Panc1 (cell line): ENCODE measurements around the gene TRIM54. TPM values are rescaled to one million over a fixed set of nuclear protein-coding genes. Genes with fewer than 3 reads are reported as not detected.

Experiments
- ATAC-seq: fragments of 200-7000 bp; cut with Tn5 transposase; 2 replicates; pipeline ENCODE4 v1.9.1; 2020; ENCODE audit warnings: mild to moderate bottlenecking, moderate library complexity
- BruUV-seq: library from RNA; stranded (reverse); fragments of 400-500 nt; replicated peaks from 2 replicates; lab custom pipeline; 2021; lab: Mats Ljungman, UMichigan
- CTCF ChIA-PET: fragments of 300-600 bp; sonication (Branson Sonifier 250); formaldehyde crosslinking; loops from one replicate; lab custom pipeline; 2022; ENCODE audit warnings: antibody characterized with exemption; lab: Charles Lee
- POLR2A ChIA-PET: fragments of 300-600 bp; sonication (Branson Sonifier 250); formaldehyde crosslinking; loops from one replicate; lab custom pipeline; 2022; ENCODE audit warnings: antibody characterized with exemption; lab: Charles Lee
- DNase-seq: peaks from one replicate; pipeline ENCODE4 v3.0.0-alpha.2; 2010; ENCODE audit warnings: low read depth, low spot score
- H3K27ac ChIP-seq: 2 replicates; pipeline ENCODE4 v1.5.1; 2011; ENCODE audit warnings: mild to moderate bottlenecking, low read length, inconsistent platforms
- H3K27me3 ChIP-seq: fragments of 200-500 bp; sonication (Bioruptor generic); 2 replicates; pipeline ENCODE4 v1.6.0; 2014; ENCODE audit warnings: low read length, inconsistent platforms; ENCODE audit not compliant: control insufficient read depth, insufficient read depth
- H3K36me3 ChIP-seq: fragments of 200-500 bp; sonication (Bioruptor generic); 2 replicates; pipeline ENCODE4 v1.5.1; 2014; ENCODE audit warnings: inconsistent platforms, mild to moderate bottlenecking, low read length, moderate library complexity; ENCODE audit not compliant: control insufficient read depth, insufficient read depth
- H3K4me1 ChIP-seq: 2 replicates; pipeline ENCODE4 v1.5.1; 2011; ENCODE audit warnings: inconsistent platforms, mild to moderate bottlenecking, low read length, moderate library complexity; ENCODE audit not compliant: control insufficient read depth, insufficient read depth
- H3K4me3 ChIP-seq, 2 experiments: 2 replicates each; pipeline ENCODE4 v1.5.1; 2011 to 2012; ENCODE audit warnings: low read depth in 2 of 2, low read length in 2 of 2, mild to moderate bottlenecking in 2 of 2, inconsistent platforms in 1 of 2, moderate library complexity in 1 of 2
- H3K9me3 ChIP-seq: fragments of 200-500 bp; sonication (Bioruptor generic); 2 replicates; pipeline ENCODE4 v1.5.1; 2014; ENCODE audit warnings: low read depth, mild to moderate bottlenecking, inconsistent platforms, low read length, moderate library complexity; ENCODE audit not compliant: control insufficient read depth, insufficient read depth
- POLR2AphosphoS5 ChIP-seq: IDR thresholded peaks from 2 replicates; pipeline ENCODE4 v1.6.1; 2012; ENCODE audit warnings: mild to moderate bottlenecking, low read depth, low read length, moderate library complexity
- SIN3A ChIP-seq: IDR thresholded peaks from 2 replicates; pipeline ENCODE4 v1.6.1; 2012; ENCODE audit warnings: low read depth, mild to moderate bottlenecking, low read length, moderate library complexity, borderline replicate concordance; ENCODE audit not compliant: insufficient read depth
- TCF7L2 ChIP-seq: IDR thresholded peaks from 2 replicates; pipeline ENCODE4 v1.6.1; 2011; ENCODE audit warnings: mild to moderate bottlenecking, low read depth, low read length, inconsistent platforms
- in situ Hi-C: cut with HindIII; loops from 2 replicates; pipeline ENCODE4 v1.10.0; 2016; ENCODE audit warnings: low sequenced_read_pairs, low pct_unique_long_range_greater_than_20kb
- intact Hi-C: fragments of 100-400 bp; cut with micrococcal nuclease; formaldehyde crosslinking; loops from one replicate; pipeline ENCODE4 v1.10.0; 2022; ENCODE audit not compliant: unreplicated experiment
- total RNA-seq: library from RNA; stranded (reverse); gene quantifications from one replicate; pipeline ENCODE4 v1.2.1, GENCODE V29; 2021; ENCODE audit not compliant: unreplicated experiment
- TF ChIP-seq, protein P1 (sequence below), 2 experiments: IDR thresholded peaks; 2 replicates each; pipeline ENCODE4 v1.6.1; 2011 to 2012; ENCODE audit warnings: low read depth in 2 of 2, control low read depth in 1 of 2, low read length in 1 of 2, mild to moderate bottlenecking in 1 of 2, moderate library complexity in 1 of 2; ENCODE audit not compliant: insufficient read depth in 1 of 2
- TF ChIP-seq, protein P2 (sequence below): fragments of 450-650 bp; IDR thresholded peaks from 2 replicates; pipeline ENCODE4 v1.5.1; 2017; ENCODE audit warnings: mild to moderate bottlenecking

Gene TRIM54
- total RNA-seq, 1 experiment from 2014 or later: 0.21 TPM

DNA sequence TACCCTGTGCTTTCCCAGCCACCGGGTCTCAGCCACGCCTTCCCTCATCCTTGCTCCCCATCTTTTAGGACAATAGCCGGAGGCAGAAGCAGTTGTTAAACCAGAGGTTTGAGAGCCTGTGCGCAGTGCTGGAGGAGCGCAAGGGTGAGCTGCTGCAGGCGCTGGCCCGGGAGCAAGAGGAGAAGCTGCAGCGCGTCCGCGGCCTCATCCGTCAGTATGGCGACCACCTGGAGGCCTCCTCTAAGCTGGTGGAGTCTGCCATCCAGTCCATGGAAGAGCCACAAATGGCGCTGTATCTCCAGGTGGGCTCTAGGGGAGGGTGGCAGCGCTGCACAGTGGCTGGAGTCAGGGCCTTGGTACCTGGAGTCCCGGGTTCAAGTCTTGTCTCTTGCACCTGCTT, 23.3 kb downstream of the TRIM54 start:
- ATAC-seq: no peak
- Histone ChIP-seq H3K27me3 (no peaks in the 10 kb centered on the region), H3K9me3 (no peaks in the 10 kb centered on the region), H3K27ac (no peak overlapping the region), H3K4me1 (no peaks in the 10 kb centered on the region), H3K4me3 (no peak overlapping the region), H3K36me3 (no peaks in the 10 kb centered on the region)
- TF ChIP-seq SIN3A (no peak), TCF7L2 (no peak), POLR2AphosphoS5 (no peak)
- TF ChIP-seq, protein P1, sequence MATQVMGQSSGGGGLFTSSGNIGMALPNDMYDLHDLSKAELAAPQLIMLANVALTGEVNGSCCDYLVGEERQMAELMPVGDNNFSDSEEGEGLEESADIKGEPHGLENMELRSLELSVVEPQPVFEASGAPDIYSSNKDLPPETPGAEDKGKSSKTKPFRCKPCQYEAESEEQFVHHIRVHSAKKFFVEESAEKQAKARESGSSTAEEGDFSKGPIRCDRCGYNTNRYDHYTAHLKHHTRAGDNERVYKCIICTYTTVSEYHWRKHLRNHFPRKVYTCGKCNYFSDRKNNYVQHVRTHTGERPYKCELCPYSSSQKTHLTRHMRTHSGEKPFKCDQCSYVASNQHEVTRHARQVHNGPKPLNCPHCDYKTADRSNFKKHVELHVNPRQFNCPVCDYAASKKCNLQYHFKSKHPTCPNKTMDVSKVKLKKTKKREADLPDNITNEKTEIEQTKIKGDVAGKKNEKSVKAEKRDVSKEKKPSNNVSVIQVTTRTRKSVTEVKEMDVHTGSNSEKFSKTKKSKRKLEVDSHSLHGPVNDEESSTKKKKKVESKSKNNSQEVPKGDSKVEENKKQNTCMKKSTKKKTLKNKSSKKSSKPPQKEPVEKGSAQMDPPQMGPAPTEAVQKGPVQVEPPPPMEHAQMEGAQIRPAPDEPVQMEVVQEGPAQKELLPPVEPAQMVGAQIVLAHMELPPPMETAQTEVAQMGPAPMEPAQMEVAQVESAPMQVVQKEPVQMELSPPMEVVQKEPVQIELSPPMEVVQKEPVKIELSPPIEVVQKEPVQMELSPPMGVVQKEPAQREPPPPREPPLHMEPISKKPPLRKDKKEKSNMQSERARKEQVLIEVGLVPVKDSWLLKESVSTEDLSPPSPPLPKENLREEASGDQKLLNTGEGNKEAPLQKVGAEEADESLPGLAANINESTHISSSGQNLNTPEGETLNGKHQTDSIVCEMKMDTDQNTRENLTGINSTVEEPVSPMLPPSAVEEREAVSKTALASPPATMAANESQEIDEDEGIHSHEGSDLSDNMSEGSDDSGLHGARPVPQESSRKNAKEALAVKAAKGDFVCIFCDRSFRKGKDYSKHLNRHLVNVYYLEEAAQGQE (IDR thresholded peaks at IDR 0.05; ENCODE audit: insufficient read depth in 1 of 2, low read depth in 2 of 2, low read length in 1 of 2): no peak
- TF ChIP-seq, protein P2, sequence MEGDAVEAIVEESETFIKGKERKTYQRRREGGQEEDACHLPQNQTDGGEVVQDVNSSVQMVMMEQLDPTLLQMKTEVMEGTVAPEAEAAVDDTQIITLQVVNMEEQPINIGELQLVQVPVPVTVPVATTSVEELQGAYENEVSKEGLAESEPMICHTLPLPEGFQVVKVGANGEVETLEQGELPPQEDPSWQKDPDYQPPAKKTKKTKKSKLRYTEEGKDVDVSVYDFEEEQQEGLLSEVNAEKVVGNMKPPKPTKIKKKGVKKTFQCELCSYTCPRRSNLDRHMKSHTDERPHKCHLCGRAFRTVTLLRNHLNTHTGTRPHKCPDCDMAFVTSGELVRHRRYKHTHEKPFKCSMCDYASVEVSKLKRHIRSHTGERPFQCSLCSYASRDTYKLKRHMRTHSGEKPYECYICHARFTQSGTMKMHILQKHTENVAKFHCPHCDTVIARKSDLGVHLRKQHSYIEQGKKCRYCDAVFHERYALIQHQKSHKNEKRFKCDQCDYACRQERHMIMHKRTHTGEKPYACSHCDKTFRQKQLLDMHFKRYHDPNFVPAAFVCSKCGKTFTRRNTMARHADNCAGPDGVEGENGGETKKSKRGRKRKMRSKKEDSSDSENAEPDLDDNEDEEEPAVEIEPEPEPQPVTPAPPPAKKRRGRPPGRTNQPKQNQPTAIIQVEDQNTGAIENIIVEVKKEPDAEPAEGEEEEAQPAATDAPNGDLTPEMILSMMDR: no peak
- intact Hi-C loops (no loop called here), in situ Hi-C loops (no loop called here)
- ChIA-PET CTCF (no interaction called here), POLR2A (no interaction called here)
- DNase-seq: no peak
- no TSS peak for BruUV-seq

DNA sequence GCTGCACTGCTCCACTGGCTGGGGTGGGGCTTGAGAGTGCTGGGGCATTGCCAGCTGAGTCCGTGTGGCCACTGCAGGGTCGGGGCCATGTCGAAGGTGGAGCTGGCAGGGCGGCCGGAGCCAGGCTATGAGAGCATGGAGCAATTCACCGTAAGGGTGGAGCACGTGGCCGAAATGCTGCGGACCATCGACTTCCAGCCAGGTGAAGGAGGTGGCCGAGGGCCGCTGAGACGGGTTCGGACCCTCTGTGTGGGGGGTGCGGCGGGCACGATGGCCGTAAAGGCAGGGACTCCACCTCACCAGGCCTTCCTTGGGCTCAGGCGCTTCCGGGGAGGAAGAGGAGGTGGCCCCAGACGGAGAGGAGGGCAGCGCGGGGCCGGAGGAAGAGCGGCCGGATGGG, 23.9 kb downstream of the TRIM54 start:
- Histone ChIP-seq H3K27ac (no peak overlapping the region), H3K4me1 (no peaks in the 10 kb centered on the region), H3K9me3 (no peaks in the 10 kb centered on the region), H3K27me3 (no peaks in the 10 kb centered on the region), H3K36me3 (no peaks in the 10 kb centered on the region), H3K4me3 (no peak overlapping the region)
- in situ Hi-C loops: no loop called here
- TF ChIP-seq, protein P1 (IDR thresholded peaks at IDR 0.05; ENCODE audit: insufficient read depth in 1 of 2, low read depth in 2 of 2, low read length in 1 of 2): no peak
- TF ChIP-seq TCF7L2 (no peak), POLR2AphosphoS5 (no peak), SIN3A (no peak)
- TF ChIP-seq, protein P2: no peak
- no peak for ATAC-seq
- ChIA-PET POLR2A (no interaction called here), CTCF (no interaction called here)
- no peak for DNase-seq
- intact Hi-C loops: no loop called here
- no TSS peak for BruUV-seq
